Measurements from ENCODE around the gene WWC1. TPM values are rescaled to one million over a fixed set of nuclear protein-coding genes. Genes with fewer than 3 reads are reported as not detected.

WWC1 gene
- total RNA-seq, 1 experiment from 2014 or later, result 3.2 TPM

DNA sequence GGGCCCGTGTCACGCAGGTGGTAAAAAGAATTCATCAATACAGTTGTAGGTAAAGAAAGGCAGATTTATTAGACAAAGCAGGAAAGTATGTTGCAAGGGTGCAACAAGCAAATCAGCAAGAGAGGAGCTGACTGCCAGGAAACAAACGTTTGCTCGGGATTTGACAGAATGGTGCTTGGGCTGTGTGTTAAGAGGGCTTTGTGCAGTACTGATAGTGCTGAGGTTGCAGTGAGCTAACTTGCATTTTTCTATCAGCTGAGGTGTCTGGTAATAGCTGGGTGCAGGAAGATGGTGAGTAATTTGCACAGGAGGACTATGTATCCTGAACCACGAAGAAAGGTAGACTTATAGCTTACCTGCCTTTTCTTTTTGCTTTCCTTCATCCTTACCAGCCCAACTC is 190.9 kb downstream of the WWC1 start:
- DNase-seq (ENCODE audit: low spot score), result no peak

DNA sequence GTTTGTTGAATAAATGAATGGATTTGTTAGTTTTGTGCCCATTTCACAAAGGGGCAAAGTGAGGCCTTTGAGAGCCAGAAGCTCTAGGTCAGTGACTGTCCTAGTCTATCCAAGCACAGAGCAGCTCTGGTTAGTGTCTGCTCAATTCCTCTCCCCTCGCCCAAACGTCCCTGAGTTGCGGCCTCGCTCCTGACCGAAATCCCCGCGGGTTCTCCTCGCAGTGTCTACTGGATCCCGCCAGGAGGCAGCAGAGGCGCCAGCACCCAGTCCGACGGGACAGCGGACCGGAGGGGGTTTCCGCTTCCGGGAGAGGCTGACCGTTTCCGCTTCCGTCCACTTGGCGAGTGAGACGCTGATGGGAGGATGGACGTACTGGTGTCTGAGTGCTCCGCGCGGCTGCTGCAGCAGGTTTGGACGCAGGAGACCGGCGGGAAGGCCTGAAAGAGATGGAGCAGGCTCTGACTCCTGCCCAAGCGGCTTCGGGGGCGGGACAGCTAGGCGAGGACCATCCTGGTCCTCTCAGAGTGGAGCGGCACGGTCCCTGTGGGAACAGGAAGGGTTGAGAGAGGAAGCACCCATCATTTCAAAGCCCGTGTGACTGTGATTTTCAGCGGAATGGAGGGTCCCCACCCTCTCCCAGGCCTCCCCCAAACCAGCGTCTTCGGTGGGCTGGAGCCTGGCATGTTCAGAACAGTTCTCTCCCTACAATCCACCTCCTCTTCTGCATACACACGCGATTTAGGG is 194.9 kb downstream of the WWC1 start, which contains the start of gene RARS1:
RARS1 (plus strand) TSS at position 336 of the 744 bp plus-strand sequence; CDS start at position 364, 28 bp downstream.
- DNase-seq (ENCODE audit: low spot score), result peak; percentile 90

DNA sequence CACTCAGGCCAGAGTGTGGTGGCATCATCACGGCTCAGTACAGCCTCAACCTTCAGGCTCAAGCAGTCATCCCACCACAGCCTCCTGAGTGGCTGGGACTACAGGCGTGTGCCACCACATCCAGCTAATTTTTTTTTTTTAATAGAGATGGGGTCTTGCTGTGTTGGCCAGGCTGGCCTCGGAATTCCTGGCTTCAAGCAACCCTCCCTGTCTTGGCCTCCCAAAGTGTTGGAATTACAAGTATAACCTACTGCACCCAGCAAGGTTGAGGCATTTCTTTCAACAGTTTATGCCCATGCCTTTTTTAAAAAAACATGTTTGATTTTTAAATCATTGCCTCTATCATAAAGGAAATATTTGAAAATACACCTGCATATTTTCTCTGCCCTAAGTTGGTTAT is 197.6 kb downstream of the WWC1 start:
- DNase-seq (ENCODE audit: low spot score), result no peak

DNA sequence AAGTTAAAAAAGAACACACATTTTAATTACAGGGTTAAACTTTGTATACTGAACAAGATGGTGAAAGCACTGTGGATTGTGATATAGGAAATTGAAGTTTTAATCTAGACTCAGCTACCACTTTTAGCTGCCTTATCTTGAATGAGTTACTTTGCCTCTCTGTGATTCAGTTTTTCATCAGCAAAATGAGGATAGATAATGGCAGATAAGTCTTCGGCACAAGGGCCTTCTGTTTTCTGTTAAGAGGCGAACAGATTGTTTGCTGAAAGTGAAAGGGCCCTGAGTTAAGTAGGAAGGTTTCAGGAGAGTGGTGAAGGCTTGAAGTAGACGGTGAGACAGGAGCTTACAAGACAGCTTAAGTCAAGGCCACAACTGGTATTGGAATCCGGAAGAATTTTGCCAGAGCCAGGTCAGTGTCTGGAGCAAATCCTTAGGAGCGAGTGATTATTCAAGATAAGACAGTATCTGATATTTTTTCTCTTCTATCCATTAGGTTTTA is 202.7 kb downstream of the WWC1 start:
- no peak for DNase-seq (ENCODE audit: low spot score)

DNA sequence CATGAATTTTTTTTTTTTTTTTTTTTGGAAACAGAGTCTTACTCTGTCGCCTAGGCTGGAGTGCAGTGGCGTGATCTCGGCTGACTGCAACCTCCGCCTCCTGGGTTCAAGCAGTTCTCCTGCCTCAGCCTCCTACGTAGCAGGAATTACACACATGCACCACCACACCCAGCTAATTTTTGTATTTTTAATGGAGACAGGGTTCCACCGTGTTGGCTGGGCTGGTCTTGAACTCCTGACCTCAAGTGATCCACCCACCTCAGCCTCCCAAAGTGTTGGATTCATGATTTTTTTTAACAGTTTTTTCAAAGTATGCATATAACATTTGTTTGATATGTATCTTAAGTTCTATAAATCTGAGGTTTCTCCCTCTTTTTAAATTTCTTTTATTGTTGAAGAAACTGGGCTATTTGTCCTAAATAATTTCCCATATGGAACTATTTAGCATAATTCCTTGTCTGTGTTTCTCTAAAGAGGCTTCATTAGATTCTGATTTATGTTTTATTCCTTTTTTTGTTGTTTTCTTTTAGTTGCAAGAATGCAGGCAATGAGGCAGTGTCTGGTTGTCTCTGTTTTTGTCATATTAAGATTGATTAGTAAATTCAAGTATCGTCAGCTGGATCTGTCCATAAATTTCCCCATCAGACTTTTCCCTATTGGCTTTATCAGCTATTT is 211.3 kb downstream of the WWC1 start:
- DNase-seq (ENCODE audit: low spot score), result no peak

DNA sequence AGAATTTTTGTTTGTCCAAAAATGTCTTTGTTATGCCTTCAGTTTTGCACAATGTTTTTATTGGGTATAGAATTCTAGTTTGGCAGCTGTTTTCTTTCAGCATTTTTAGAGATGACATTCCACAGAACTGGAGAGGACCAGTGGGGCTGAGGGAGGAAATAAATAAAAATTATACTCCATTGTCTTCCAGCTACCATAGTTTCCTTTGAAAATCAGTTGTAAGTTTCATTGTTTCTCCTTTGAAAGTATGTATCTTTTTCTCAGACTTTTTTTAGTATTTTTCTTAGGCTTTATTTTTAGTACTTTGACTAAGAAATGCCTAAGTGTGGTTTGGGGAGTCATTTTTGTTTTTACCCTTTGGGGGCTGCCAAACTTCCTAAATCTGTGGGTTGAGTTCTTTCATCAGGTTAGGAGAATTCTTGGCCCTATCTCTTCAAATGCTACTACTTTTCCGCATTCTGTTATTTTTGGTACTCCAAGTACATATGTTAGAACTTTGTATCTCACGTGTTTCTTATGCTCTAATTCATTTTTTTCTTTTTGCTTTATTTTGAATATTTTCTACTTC is 222.5 kb downstream of the WWC1 start:
- no peak for DNase-seq (ENCODE audit: low spot score)

Other genes with a start within 250 kb of the WWC1 start
- gene RARS1, start 194.8 kb downstream of the WWC1 start, total RNA-seq (2014; rRNA removed; shearing (Covaris generic)), result 204 and 227 TPM in 2 replicates
- gene FBLL1, start 237.7 kb downstream of the WWC1 start, total RNA-seq (2014; rRNA removed; shearing (Covaris generic)), result 0.55 TPM in 1 of 2 replicates, not detected in the other

Measured in H4 (cell line).